HG03066 (cell line): Measurements from ENCODE around the gene C5orf58.

ENCODE experiments used
- ATAC-seq: cut with Tn5 transposase; IDR thresholded peaks from one replicate; pipeline ENCODE4 v1.9.1; 2021; ENCODE audit warnings: low read depth; ENCODE audit not compliant: unreplicated experiment

The C5orf58 gene

GRCh38 chr5:170278611-170279458 is 46.0 kb downstream of the C5orf58 start:
- ATAC-seq, result peak; percentile 89

- no peak for ATAC-seq
These were observed 46.7 kb downstream of the C5orf58 start for GRCh38 chr5:170279459-170279817.

GRCh38 chr5:170280011-170280493 is 47.3 kb downstream of the C5orf58 start:
- no peak for ATAC-seq

GRCh38 chr5:170283296-170283695 is 50.5 kb downstream of the C5orf58 start:
- no peak for ATAC-seq

GRCh38 chr5:170284231-170284630 is 51.4 kb downstream of the C5orf58 start:
- no peak for ATAC-seq

GRCh38 chr5:170285181-170285580 is 52.4 kb downstream of the C5orf58 start:
- no peak for ATAC-seq

- ATAC-seq, result no peak
These were observed 53.7 kb downstream of the C5orf58 start for GRCh38 chr5:170286386-170286925.

- no peak for ATAC-seq
These were observed 54.7 kb downstream of the C5orf58 start for GRCh38 chr5:170287532-170287931.

GRCh38 chr5:170288151-170288550 is 55.4 kb downstream of the C5orf58 start:
- no peak for ATAC-seq

- ATAC-seq, result no peak
These were observed 55.8 kb downstream of the C5orf58 start for GRCh38 chr5:170288551-170288950.

GRCh38 chr5:170289121-170289520 is 56.3 kb downstream of the C5orf58 start:
- ATAC-seq, result no peak

GRCh38 chr5:170289764-170290163 is 57.0 kb downstream of the C5orf58 start:
- no peak for ATAC-seq

GRCh38 chr5:170290498-170290897 is 57.7 kb downstream of the C5orf58 start:
- ATAC-seq, result no peak

- ATAC-seq, result no peak
These were observed 59.7 kb downstream of the C5orf58 start for GRCh38 chr5:170292179-170293104.

GRCh38 chr5:170293273-170293672 is 60.5 kb downstream of the C5orf58 start:
- ATAC-seq, result peak; percentile 73

- ATAC-seq, result no peak
These were observed 61.3 kb downstream of the C5orf58 start for GRCh38 chr5:170294057-170294456.

- no peak for ATAC-seq
These were observed 61.8 kb downstream of the C5orf58 start for GRCh38 chr5:170294556-170294955.
